ENCODE measurements around the gene BTBD2. TPM values are rescaled to one million over a fixed set of nuclear protein-coding genes. Genes with fewer than 3 reads are reported as not detected.

BTBD2 gene
- polyA plus RNA-seq, 1 experiment: 25.5 TPM

DNA sequence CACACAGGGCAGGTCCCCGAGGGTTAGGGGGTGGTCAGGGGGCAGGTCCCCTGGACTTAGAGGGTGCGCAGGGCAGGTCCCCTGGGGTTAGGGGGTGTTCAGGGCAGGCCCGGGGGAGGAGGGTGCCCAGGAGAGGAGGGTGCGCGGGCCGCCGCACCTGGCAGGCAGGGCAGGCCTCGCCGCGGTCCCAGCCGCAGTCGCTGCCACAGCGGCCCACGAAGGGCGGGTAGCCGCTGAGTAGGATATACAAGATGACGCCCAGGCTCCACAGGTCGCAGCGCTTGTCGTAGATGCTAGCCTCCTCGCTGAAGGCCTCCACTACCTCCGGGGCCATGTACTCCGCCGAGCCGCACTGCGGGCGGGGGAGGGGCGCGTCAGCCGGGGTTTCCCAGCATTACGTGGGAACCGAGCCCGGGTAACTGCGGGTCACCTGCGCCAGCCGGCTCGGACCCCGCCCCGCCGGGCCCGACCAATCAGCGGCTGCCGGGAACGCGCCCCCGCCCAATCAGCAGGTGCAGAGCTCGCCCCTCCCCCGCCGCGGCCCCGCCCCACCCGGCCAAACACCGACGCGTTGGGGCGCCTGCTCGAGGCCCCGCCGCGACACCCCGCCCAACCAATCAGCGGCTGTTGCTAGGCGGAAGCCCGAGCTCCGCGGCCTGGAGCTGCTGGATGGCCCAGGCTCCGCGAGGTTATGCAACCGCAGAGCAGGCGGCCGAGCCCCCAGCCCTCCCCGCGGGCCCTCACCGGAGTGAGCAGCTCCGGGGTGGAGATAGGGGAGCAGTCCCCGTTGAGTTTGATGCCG, 26.4 kb upstream of the BTBD2 start:
- H3K4me3 ChIP-seq (ENCODE audit: low read depth, low read length): peak overlapping the region; percentile 31
- no peak for TF ChIP-seq CTCF (IDR thresholded peaks at IDR 0.05; ENCODE audit: low read depth, low read length)
- no peaks in the 10 kb centered on the region for H3K27me3 ChIP-seq (ENCODE audit: control insufficient read depth, insufficient read depth, low read length)
- peak overlapping the region; percentile 75 for H3K27ac ChIP-seq (ENCODE audit: low read depth, low read length)
- POLR2A ChIA-PET: interaction anchor here (0.6 to 1.1 kb wide), 5 partner anchors 9 to 1649 kb away, joined by 3 to 4 read pairs (median 3); no protein-coding TSS in a partner anchor
- no peaks in the 10 kb centered on the region; the same call in 1 of the 2 replicates for H3K9me3 ChIP-seq (ENCODE audit: control insufficient read depth, insufficient read depth, low read length)
- no peak for DNase-seq (ENCODE audit: low read depth, low spot score)
- CTCF ChIA-PET: interaction anchor here (1.2 kb wide), 1 partner anchor 10 kb away, joined by 3 read pairs; no protein-coding TSS in a partner anchor

- Histone ChIP-seq H3K27ac (ENCODE audit: low read depth, low read length) (no peak overlapping the region), H3K9me3 (ENCODE audit: control insufficient read depth, insufficient read depth, low read length) (no peaks in the 10 kb centered on the region; the same call in 1 of the 2 replicates), H3K27me3 (ENCODE audit: control insufficient read depth, insufficient read depth, low read length) (no peaks in the 10 kb centered on the region), H3K4me3 (ENCODE audit: low read depth, low read length) (no peak overlapping the region)
- ChIA-PET CTCF (interaction anchor here (0.6 kb wide), 1 partner anchor 1946 kb away, joined by 3 read pairs; no protein-coding TSS in a partner anchor), POLR2A (interaction anchor here (0.6 kb wide), 1 partner anchor 1649 kb away, joined by 4 read pairs; no protein-coding TSS in a partner anchor)
- no peak for DNase-seq (ENCODE audit: low read depth, low spot score)
- TF ChIP-seq CTCF (IDR thresholded peaks at IDR 0.05; ENCODE audit: low read depth, low read length): no peak
Measured at GRCh38 chr19:2041433-2041682, 25.8 kb upstream of the BTBD2 start.

DNA sequence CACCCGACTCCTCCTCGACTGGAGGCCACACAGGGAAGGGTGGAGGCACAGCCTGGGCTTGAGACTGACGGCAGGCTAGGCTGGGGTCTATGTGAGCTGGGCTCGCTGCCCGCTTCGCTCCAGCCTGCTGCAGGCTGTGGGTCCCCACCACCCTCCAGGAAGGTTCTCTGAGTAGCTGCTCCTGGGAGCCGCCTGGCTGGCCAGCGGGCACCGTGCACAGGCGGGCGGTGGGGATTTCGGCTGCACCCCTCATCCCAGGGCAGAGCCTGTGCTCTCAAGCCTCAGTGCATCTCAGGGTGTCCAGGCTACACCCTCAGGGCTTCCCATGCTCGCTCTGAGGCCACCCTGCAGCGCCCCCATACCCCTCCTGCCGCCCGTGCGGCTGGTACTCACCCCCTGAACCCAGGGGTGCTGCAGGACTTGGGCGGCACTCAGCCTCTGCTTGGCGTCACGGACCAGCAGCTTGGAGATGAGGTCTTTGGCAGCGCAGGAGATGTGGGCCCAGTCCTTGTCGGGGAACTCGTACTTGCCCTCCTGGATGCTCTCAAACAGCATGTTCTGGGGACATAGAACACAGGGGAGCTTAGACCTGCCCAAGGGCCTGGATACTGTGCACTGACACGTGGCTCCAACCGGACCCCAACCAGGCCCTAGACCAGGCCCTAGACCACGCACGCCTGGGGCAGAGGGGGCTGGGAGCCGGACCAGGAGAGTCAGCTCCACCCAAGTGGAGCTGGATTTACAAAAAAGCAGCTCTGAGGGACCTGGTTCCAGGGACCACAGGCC, 25.3 kb upstream of the BTBD2 start:
- Histone ChIP-seq H3K27me3 (ENCODE audit: control insufficient read depth, insufficient read depth, low read length) (no peaks in the 10 kb centered on the region), H3K27ac (ENCODE audit: low read depth, low read length) (no peak overlapping the region), H3K9me3 (ENCODE audit: control insufficient read depth, insufficient read depth, low read length) (peaks cover 2% of the 10 kb centered on the region), H3K4me3 (ENCODE audit: low read depth, low read length) (no peak overlapping the region)
- CTCF ChIA-PET: interaction anchor here (0.6 kb wide), 1 partner anchor 1947 kb away, joined by 3 read pairs; no protein-coding TSS in a partner anchor
- no peak for DNase-seq (ENCODE audit: low read depth, low spot score)
- TF ChIP-seq CTCF (IDR thresholded peaks at IDR 0.05; ENCODE audit: low read depth, low read length): no peak
- POLR2A ChIA-PET: interaction anchor here (0.6 kb wide), 1 partner anchor 1650 kb away, joined by 4 read pairs; no protein-coding TSS in a partner anchor

DNA sequence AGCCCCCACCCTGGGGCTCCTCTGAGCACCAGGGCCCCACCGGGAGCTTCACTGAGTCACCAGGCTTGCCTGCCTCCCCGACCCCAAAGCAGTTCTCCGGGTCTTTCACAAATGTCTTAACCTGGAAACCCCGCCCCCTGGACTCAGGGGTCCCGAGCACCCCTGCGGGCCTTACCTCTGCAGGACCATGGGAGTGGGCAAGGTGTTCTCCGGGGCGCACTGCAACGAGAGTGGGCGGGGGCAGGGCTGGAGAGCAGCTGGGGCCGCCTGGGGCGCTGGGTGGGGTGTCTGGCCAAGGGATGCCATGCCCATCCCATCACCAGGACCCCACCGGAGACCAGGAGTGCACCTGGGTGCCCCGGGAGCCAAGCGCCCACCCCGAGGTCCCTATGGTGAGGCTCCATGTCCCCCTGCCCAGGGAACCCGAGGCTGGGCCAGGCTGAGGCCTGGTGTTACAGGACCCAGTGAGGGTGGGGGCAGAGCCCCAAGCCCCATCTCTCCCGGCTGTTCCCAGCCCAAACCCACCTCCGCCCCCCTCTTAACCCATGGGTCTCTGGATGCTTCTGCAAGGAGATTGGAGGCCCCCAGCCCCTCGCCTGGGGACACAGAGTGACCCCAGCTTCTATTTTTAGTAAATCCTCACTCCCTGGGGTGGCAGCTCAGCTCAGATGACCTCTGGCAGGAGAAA, 24.6 kb upstream of the BTBD2 start:
- no peak for TF ChIP-seq CTCF (IDR thresholded peaks at IDR 0.05; ENCODE audit: low read depth, low read length)
- Histone ChIP-seq H3K27me3 (ENCODE audit: control insufficient read depth, insufficient read depth, low read length) (no peaks in the 10 kb centered on the region), H3K4me3 (ENCODE audit: low read depth, low read length) (no peak overlapping the region), H3K9me3 (ENCODE audit: control insufficient read depth, insufficient read depth, low read length) (peaks cover 10% of the 10 kb centered on the region), H3K27ac (ENCODE audit: low read depth, low read length) (no peak overlapping the region)
- ChIA-PET POLR2A (no interaction called here), CTCF (interaction anchor here (0.6 to 1.1 kb wide), 2 partner anchors 31 to 111 kb away, joined by 3 read pairs; no protein-coding TSS in a partner anchor)
- no peak for DNase-seq (ENCODE audit: low read depth, low spot score)
